Urothelium cell line (cell line): ENCODE results near the gene SFXN5.
A peak's percentile ranks its signal among the peaks of the same experiment; 100 is the strongest.
"Not testable (repeated sequence)": the region's sequence is repeated elsewhere in the genome, so short reads cannot be mapped to it uniquely, and the experiment has no call there.

Experiments
- DNase-seq: peaks from one replicate; pipeline ENCODE4 v3.0.0; 2011; ENCODE audit warnings: low spot score, mixed read lengths
- FAIRE-seq: peaks from 2 replicates; lab custom pipeline; 2011; peaks lifted over from hg19 to GRCh38; lab: Jason Lieb, UNC

Gene SFXN5

DNA sequence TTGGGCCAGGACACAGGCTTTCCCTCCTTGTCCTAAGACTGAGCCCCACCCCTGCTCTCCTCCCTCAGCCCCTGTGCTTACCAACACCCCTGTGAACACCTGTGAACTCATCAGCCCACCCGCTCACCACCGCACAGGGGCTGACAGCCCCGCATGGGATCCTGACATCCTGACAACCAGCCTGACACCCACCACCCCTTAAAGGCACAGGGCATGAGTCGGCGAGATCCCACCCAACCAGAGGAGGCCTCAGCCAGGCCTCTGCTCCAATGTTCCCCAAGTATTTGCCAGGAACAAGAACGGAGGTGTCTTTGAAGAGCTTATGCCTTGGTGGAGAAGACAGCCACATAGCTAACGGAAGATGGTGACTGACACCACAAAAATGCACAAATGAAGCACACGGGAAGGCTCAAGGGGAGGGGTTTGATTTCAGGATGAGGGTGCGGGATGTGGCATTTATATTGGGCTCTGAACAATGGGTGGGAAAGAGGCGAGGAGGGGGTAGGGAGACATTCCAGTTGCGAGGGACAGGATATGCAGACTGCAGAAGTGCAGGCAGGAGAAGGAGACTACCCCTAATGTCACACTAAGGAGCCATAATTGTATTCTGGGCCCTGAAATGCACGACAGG lies 30.2 kb upstream of the SFXN5 start:
- FAIRE-seq (peak; percentile 55), DNase-seq (peak; percentile 70)

DNA sequence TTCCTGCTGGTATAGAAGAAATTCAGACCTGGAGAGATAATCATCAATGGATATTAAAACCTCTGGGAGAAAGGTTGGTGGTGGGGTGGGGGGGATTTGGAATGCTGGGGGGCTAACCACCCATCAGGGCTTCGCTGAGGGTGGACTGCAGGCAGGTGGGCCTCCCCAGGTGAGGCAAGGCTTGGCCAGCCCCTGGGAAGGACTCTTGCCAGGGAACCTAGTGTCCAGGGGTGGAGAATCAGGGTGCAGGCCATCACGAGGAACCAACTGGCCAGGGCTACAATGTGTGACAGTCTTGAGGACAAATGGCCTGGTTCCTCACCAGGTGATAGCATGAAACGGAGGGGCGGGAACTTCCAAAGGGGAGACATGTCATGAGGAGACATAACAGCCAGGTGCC lies 29.4 kb upstream of the SFXN5 start:
- no peak for FAIRE-seq

DNA sequence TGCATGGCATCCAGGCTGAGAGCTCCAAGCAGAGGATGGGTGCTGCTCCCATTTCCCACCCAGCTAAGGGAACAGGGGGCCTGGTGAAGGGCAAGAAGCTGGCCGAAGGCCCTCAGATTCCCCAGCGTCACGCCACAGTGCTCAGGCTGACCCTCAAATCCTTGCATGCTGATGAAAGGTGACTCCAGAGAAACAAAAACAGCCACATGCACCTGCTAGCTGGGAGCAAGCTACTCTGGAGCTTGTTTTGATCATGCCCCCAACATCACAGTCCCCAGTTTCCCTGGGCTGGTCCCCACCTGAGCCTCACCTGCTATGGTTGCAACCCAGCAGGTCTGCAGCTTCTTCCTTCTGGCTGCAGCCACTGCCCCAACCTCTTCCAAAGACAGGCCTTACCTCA lies 28.0 kb upstream of the SFXN5 start:
- DNase-seq = no peak
- no peak for FAIRE-seq

More for the DNA sequence above, 29.4 kb upstream of the SFXN5 start:
- DNase-seq = no peak

- FAIRE-seq = no peak
- DNase-seq = no peak
Measured at GRCh38 chr2:73095910-73096309, 24.4 kb upstream of the SFXN5 start.

- not testable (repeated sequence) for DNase-seq, FAIRE-seq
Measured at GRCh38 chr2:73093601-73094218, 22.2 kb upstream of the SFXN5 start.

DNA sequence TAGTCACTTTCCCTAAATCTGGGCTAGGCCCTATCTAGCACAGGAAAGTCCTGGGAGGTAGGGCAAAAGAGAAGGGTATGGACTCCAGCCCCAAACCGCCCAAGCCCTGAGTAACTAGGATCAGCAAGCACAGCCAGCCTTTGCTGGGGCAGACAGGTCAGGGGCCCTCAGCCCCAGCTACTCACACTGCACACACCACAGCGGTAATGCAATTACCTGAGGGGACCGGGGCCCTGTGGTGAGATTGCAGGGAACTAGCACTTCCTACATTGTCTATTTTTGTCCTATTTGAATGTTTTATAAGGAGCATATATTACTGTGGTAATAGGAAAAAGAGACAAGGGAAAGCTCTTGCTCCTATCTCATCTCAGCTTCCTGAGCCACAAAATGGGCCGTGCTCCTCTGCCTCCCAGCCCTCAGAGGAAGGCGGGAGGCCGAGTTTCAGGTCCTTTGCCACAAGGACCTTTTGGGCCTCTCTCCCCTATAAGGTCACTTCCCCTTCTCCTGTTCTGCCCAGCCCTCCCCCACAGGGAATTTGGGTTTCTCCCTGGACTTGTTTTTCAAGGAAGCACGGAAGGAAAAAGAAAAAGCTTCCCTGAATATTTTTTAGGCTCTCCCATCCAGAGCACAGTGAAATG lies 20.8 kb upstream of the SFXN5 start:
- DNase-seq (no peak), FAIRE-seq (no peak)

DNA sequence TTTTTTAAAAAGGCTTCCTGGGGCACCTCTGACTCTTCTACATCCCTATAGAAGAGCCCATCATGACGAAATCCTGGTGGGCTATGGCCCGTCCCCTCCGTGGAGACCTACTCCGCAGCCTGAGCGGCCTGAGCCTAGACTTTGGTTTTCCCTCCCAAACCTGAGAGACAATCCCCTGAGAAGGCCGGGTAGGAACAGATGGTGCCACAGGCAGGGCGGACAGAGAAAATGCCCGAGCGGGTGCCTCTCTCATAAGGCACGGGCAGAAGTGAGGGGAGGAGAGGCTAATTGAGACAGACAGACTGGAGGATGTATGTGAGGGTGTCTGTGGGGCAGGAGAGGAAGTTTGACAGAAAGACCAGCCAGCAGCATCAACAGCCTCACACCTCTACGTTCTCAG lies 20.2 kb upstream of the SFXN5 start:
- no peak for FAIRE-seq

GRCh38 chr2:73091164-73091563 lies 19.7 kb upstream of the SFXN5 start:
- DNase-seq = no peak
- FAIRE-seq = no peak

More for the DNA sequence above, 20.2 kb upstream of the SFXN5 start:
- no peak for DNase-seq

GRCh38 chr2:73089270-73090030 lies 17.9 kb upstream of the SFXN5 start:
- FAIRE-seq (peak; percentile 53), DNase-seq (peak; percentile 97)

DNA sequence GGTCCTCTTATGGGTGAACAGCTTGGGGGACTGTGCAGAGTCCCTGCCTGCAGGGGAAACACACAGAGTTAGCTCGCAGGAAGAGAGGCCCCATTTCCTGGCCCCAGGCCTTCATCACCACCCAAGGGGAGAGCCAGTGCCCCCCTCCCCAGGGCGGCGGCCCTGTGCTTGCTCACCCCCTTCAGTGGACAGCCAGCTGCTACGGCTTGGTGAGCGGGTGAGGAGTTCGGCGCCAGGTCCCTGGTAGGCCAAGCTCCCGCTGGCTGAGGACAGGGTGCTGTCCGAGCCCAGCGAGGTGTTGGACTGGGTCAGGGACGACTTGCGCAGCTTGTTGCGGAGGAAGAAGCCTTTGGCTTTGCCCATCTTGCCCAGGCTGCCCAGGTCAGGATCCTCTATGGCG lies 17.2 kb upstream of the SFXN5 start:
- no peak for FAIRE-seq
- DNase-seq = no peak

DNA sequence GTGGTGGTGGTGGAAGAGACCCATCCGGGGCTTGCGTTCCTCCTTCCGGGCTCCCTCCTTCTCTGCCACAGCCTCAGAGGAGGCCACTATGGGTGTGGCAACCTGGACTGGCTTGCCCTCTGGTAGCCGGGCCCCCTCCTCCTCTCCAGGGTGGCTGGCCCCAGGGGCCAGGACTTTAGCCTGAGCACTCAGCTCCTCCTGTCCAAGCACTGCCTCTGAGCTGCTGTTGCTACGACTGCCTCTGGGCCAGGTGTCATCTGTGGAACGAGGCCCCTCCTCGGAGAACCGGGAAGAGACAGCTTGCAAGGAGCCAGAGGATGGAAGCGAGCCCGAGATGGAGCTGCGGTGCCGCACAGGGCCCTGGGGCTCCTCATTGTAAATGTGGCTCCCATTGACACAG lies 16.7 kb upstream of the SFXN5 start:
- FAIRE-seq = no peak
- DNase-seq = no peak

- FAIRE-seq (no peak), DNase-seq (no peak)
Measured at GRCh38 chr2:73087311-73087710, 15.8 kb upstream of the SFXN5 start.

- FAIRE-seq = no peak
- DNase-seq = peak; percentile 79
Measured at GRCh38 chr2:73085691-73086090, 14.2 kb upstream of the SFXN5 start.

GRCh38 chr2:73084971-73085370 lies 13.5 kb upstream of the SFXN5 start:
- FAIRE-seq (peak; percentile 95), DNase-seq (no peak)

GRCh38 chr2:73083886-73084800 lies 12.6 kb upstream of the SFXN5 start:
- FAIRE-seq (peak; percentile 13), DNase-seq (no peak)

DNA sequence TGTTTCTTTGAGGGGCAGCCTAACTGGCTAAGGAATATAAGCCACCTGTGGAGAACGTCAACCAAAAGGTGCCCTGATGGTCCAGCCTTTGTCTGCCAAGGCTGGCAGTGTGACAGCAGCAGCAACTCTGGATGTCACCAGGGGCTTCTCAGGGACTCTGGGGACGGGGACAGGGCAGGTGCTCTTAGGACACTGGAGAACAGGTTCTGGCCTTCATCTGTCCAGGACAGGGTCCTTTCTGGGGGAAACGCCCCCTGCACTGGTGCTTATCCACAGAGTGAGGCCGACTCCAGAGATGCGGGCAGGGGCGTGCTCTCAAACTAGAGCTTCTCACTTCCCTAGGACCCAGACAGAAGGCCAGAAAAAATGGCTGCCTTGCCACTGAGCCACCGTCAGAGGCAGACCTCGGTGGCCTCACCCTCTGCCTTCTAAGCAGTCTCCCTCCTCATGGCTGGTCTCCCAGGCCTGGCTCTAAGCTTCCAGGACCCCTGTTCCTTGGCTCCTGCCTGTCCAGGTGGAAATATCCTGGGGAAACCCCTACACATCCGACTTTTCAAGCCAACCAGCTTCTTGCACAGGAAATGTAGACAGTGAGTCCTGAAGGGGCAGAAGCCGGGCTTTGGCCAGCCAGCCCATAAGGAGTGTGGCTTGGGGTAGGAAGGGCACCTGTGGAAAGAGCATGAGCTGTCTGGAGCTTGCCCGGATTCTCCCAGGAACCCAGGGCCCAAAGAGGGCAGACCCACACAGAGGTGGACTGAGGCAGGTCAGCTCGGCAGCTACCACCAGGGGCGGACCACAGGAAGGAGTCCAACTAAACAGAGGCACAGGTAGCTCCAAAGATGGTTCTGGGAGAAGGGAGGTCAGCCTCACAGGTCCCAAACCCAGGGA lies 11.3 kb upstream of the SFXN5 start:
- no peak for FAIRE-seq
- DNase-seq = no peak

- FAIRE-seq = no peak
- no peak for DNase-seq
Measured at GRCh38 chr2:73081181-73081671, 9.7 kb upstream of the SFXN5 start.

DNA sequence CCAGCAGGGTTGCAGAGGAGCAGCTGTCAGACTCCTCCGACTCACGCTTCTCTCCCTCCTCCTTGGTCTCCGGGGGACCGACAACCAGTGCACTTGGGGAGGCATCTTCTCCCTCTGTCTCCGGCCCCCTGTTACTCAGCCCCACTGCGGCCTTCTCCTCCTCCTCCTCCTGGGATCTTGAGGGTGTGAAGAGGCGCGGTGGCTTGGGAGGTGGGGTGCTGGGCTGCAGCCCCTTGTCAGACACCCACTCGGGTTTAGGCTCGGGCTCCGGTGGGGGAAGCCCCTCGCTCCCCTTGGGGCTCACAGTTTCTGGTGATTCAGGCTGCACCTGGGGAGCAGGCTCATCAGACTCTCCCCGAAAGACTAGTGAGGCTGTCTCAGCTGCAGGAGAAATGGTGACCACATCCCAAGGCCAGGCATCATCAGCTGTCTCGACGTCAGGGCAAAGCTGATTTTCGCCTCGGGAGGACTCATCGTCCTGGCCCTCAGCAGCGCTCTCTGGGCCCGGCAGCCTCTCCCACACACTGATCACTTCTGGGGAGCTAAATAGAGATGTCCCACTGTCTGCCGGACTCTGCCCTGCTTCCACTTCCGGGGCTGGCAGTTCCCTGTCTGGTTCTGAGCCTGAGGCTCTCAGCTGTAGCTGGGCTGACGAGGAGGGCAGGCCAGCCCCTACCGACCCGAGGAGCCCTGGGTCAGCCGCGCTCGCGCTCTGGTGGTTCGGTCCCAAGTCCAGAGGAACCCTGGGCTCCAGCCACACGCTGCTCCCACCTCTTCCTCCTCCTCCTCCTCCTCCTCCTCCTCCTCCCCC lies 9.0 kb upstream of the SFXN5 start:
- no peak for FAIRE-seq
- DNase-seq = no peak

GRCh38 chr2:73079636-73080035 lies 8.1 kb upstream of the SFXN5 start:
- no peak for DNase-seq
- FAIRE-seq = no peak
